Measurements from ENCODE around the gene SAMD10. TPM values are rescaled to one million over a fixed set of nuclear protein-coding genes. Genes with fewer than 3 reads are reported as not detected.

Gene SAMD10
- polyA plus RNA-seq, 1 donor = 5.0 TPM

DNA sequence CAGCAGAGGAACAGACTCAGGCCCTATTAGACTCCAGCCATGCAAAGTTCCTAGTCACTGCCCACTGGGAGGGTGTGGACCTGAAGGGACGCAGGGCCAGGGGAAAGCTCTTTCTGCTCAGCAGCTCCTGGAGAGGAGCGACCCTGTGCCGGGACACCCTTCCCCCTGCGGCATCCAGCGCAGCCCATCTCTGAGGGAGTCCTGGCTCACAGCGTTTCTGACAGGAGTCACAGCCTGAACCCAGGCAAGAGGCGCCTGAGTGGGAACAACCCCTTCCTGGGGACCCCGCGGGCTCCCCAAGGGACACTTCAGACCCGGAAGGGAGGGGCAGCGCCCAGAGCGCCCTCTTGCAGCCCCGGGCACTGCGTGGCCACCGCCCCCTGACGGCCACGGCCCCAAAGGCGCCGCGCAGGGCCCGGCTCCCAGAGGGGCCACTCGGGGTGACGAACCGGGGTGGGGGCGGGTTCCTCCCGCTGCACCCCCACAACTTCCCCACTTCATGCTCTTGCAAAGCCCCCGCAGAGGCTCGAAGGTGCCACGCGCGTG lies 24.1 kb downstream of the SAMD10 start:
- peaks cover 15% of the 10 kb centered on the region for H3K36me3 ChIP-seq (ENCODE audit: control insufficient read depth, insufficient read depth, low read length)
- no peaks in the 10 kb centered on the region for H3K27me3 ChIP-seq (ENCODE audit: control insufficient read depth, insufficient read depth, low read length)
- WGBS (ENCODE audit: insufficient coverage, low lambda C conversion rate) = no CpG with 5 or more reads among the region's 31 CpGs
- H3K9me3 ChIP-seq (ENCODE audit: control insufficient read depth, low read depth, low read length) = no peaks in the 10 kb centered on the region
- DNase-seq = no peak
- peak overlapping the region; percentile 82 for H3K27ac ChIP-seq (ENCODE audit: low read length)
- peak overlapping the region; percentile 85 for H3K4me3 ChIP-seq (ENCODE audit: low read length)
- peaks cover 26% of the 10 kb centered on the region for H3K4me1 ChIP-seq (ENCODE audit: control insufficient read depth, insufficient read depth, low read length)

DNA sequence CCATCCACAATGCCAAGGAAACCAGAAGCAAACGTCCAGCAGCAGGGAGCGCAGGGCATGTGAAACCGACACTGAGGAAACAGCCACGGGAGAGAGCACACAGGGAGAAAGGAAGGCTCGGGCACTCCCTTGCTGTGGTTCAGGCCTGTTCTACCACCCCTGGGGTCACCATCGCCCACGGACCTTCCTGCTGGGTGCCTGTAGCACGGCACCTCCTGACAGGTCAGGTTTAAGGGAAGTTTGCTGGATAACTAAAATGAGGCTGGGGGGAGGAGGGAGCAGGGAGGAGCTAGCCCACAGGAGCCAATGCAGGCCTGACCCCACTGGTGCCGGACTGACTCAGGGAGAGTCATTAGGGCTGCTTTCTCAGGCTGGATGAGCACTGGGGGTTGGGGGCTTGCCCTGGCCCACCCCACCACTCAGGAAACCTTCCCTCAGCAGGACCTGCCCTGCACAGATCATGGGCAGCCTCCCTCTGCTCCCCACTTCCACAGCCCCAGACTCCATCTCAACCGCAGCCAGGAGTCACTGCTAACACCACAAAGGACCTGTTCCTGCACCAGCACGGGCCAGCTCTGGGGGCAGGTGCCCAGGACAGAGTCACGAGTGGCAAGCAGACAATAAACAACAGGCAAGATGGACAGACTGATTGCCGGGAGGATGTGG lies 25.5 kb downstream of the SAMD10 start:
- Histone ChIP-seq H3K27me3 (ENCODE audit: control insufficient read depth, insufficient read depth, low read length) (no peaks in the 10 kb centered on the region), H3K27ac (ENCODE audit: low read length) (no peak overlapping the region), H3K36me3 (ENCODE audit: control insufficient read depth, insufficient read depth, low read length) (peaks cover 12% of the 10 kb centered on the region), H3K4me3 (ENCODE audit: low read length) (no peak overlapping the region), H3K4me1 (ENCODE audit: control insufficient read depth, insufficient read depth, low read length) (peaks cover 39% of the 10 kb centered on the region), H3K9me3 (ENCODE audit: control insufficient read depth, low read depth, low read length) (no peaks in the 10 kb centered on the region)
- WGBS (ENCODE audit: insufficient coverage, low lambda C conversion rate) = no CpG with 5 or more reads among the region's 13 CpGs
- DNase-seq = no peak

DNA sequence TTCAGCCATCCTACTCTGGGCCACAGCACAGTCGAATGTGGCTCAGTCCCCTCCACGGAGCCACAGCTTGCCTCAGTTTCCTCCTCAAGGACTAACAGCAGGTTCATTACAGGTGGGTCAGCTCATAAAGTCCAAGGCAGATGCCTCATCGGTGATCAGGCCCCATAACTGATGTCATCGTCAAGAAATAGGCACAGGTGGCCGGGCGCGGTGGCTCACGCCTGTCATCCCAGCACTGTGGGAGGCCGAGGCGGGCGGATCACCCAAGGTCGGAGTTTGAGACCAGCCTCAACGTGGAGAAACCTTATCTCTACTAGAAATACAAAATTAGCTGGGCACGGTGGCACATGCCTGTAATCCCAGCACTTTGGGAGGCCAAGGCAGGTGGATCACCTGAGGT lies 26.7 kb downstream of the SAMD10 start:
- Histone ChIP-seq H3K27ac (ENCODE audit: low read length) (no peak overlapping the region), H3K27me3 (ENCODE audit: control insufficient read depth, insufficient read depth, low read length) (no peaks in the 10 kb centered on the region), H3K4me3 (ENCODE audit: low read length) (no peak overlapping the region), H3K36me3 (ENCODE audit: control insufficient read depth, insufficient read depth, low read length) (peaks cover 15% of the 10 kb centered on the region), H3K9me3 (ENCODE audit: control insufficient read depth, low read depth, low read length) (no peaks in the 10 kb centered on the region), H3K4me1 (ENCODE audit: control insufficient read depth, insufficient read depth, low read length) (peaks cover 42% of the 10 kb centered on the region)
- WGBS (ENCODE audit: insufficient coverage, low lambda C conversion rate) = no CpG with 5 or more reads among the region's 14 CpGs
- no peak for DNase-seq

DNA sequence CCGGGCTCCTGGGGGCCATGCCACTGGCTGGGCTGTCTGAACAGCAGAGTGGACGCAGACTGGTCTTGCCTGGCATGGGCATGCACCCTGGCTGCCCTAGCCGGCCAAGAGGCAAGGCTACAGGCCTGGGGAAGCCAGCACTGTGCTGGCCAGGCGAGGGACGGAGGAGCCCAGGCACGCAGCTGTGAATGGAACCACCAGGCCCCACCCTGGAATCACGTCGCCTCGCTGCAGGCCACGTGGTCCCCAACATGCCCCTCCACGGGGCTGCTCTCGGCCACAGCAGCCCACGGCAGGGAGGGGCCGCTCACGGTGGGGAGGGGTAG lies 27.3 kb downstream of the SAMD10 start:
- Histone ChIP-seq H3K36me3 (ENCODE audit: control insufficient read depth, insufficient read depth, low read length) (peaks cover 17% of the 10 kb centered on the region), H3K27me3 (ENCODE audit: control insufficient read depth, insufficient read depth, low read length) (no peaks in the 10 kb centered on the region), H3K27ac (ENCODE audit: low read length) (no peak overlapping the region), H3K4me3 (ENCODE audit: low read length) (no peak overlapping the region), H3K9me3 (ENCODE audit: control insufficient read depth, low read depth, low read length) (no peaks in the 10 kb centered on the region), H3K4me1 (ENCODE audit: control insufficient read depth, insufficient read depth, low read length) (peaks cover 41% of the 10 kb centered on the region)
- DNase-seq = no peak
- WGBS (ENCODE audit: insufficient coverage, low lambda C conversion rate) = no CpG with 5 or more reads among the region's 15 CpGs

DNA sequence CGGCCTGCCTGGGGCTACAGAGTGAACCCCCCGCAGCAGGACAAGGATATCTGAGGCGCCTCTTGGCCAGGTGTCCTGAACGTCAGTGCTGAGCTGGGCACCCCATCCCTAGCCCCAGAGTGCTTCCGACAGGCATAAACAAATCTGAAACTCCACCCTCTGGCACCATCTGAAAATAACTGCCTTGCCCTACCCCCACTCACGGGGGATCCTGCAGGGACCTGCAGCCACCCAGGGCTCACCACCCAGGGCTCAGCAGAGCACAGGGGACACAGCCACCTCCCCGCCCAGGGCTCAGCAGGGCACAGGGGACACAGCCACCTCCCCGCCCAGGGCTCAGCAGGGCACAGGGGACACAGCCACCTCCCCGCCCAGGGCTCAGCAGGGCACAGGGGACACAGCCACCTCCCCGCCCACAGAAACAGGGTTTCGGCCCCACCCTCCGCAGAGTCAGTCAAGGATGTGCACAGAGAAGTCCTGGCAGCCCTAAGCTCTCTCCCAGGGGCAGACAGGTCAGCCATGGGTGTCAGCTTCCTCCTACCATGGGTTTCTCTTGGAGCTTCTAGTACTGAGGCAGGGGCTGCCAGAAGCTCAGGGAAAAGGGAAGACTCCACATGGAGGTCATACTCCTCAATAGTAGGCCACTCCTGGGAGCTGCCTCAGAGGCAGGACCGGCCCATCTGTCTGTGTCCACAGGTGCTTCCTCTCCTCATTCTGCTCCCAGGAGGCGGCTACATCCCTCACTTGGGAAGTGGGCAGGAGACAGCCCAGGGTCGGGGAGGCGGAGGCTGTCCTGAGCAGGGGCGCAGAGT lies 27.8 kb downstream of the SAMD10 start:
- no peaks in the 10 kb centered on the region for H3K27me3 ChIP-seq (ENCODE audit: control insufficient read depth, insufficient read depth, low read length)
- no peak for DNase-seq
- peaks cover 41% of the 10 kb centered on the region for H3K4me1 ChIP-seq (ENCODE audit: control insufficient read depth, insufficient read depth, low read length)
- H3K4me3 ChIP-seq (ENCODE audit: low read length) = no peak overlapping the region
- H3K27ac ChIP-seq (ENCODE audit: low read length) = no peak overlapping the region
- H3K9me3 ChIP-seq (ENCODE audit: control insufficient read depth, low read depth, low read length) = no peaks in the 10 kb centered on the region
- peaks cover 17% of the 10 kb centered on the region for H3K36me3 ChIP-seq (ENCODE audit: control insufficient read depth, insufficient read depth, low read length)
- WGBS (ENCODE audit: insufficient coverage, low lambda C conversion rate) = no CpG with 5 or more reads among the region's 17 CpGs

DNA sequence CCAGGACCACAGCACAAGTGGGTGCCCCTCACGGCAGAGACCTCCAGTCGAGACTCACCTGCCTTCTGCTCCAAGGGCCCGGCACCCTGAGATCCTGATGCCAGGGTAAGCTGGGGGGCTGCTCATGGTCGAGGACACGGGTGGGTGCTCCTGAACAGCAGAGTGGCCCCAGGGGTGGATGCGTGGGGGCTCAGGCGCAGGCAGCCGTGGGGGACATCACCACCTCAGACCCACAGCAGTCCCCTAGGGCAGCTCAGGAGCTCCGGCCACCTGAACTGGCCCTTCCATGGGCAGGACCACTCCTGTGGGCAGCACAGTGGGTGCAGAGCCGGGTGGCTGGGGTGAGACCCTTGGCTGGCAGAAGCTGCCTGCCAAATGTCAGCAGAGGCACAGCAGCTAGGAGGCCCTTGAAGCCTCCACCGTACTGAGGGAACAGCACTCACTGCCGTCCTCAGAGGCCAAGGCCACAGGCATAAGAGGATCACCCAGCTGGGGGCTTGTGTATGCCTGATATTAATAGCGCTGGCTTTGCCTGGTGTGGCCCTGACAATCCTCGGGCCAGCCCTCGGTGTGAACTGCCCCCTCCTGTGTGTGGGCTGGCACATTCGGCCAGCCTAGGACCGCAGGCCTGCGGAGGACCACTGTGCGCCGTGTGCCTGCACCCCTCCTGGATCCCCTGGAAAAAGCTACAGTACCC lies 28.6 kb downstream of the SAMD10 start:
- no peak for DNase-seq
- Histone ChIP-seq H3K27ac (ENCODE audit: low read length) (no peak overlapping the region), H3K36me3 (ENCODE audit: control insufficient read depth, insufficient read depth, low read length) (peaks cover 23% of the 10 kb centered on the region), H3K27me3 (ENCODE audit: control insufficient read depth, insufficient read depth, low read length) (no peaks in the 10 kb centered on the region), H3K4me3 (ENCODE audit: low read length) (no peak overlapping the region), H3K4me1 (ENCODE audit: control insufficient read depth, insufficient read depth, low read length) (peaks cover 41% of the 10 kb centered on the region), H3K9me3 (ENCODE audit: control insufficient read depth, low read depth, low read length) (no peaks in the 10 kb centered on the region)
- no CpG with 5 or more reads among the region's 20 CpGs for WGBS (ENCODE audit: insufficient coverage, low lambda C conversion rate)

DNA sequence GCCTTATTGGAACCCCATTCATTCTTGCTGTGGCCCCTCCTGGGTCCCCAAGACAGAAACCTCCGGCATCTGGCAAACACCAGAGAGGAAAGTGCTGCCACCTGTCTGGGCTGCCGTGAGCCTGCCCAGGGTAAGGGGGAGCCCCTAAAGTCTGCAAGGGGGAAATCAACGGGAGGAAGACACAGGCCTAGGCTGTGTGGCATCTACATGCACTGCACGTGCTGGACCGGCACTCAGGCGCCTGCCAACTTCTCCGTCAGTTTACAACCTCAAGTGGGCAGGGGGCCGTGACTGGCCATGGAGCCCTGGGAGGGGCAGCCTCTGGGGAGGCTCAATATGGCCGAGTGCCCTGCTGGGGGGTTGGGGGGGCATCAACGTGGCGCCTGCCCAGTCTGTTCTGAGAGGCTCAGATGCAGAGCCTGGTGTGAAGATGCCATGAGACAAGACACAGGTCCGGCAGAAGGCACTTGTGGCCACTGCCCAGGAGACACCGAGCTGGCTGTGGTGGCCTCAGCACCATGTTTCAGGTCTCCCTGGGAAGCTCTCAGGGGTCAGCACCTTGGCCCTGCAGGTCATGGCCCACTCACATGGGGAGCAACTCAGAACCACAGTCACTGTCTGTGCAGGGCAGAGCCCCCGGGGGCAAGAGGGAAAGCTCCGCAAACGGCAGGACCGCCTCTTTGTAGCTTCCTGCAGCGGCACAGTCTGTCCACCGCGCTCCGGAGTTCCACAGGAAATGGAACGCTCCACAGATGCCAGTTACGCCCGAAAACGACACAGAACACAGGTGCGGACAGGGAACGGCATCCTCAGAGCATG lies 31.6 kb downstream of the SAMD10 start:
- peaks cover 53% of the 10 kb centered on the region for H3K36me3 ChIP-seq (ENCODE audit: control insufficient read depth, insufficient read depth, low read length)
- H3K4me3 ChIP-seq (ENCODE audit: low read length) = no peak overlapping the region
- H3K27ac ChIP-seq (ENCODE audit: low read length) = no peak overlapping the region
- DNase-seq = no peak
- H3K4me1 ChIP-seq (ENCODE audit: control insufficient read depth, insufficient read depth, low read length) = peaks cover 26% of the 10 kb centered on the region
- WGBS (ENCODE audit: insufficient coverage, low lambda C conversion rate) = no CpG with 5 or more reads among the region's 27 CpGs
- no peaks in the 10 kb centered on the region for H3K9me3 ChIP-seq (ENCODE audit: control insufficient read depth, low read depth, low read length)
- H3K27me3 ChIP-seq (ENCODE audit: control insufficient read depth, insufficient read depth, low read length) = no peaks in the 10 kb centered on the region

DNA sequence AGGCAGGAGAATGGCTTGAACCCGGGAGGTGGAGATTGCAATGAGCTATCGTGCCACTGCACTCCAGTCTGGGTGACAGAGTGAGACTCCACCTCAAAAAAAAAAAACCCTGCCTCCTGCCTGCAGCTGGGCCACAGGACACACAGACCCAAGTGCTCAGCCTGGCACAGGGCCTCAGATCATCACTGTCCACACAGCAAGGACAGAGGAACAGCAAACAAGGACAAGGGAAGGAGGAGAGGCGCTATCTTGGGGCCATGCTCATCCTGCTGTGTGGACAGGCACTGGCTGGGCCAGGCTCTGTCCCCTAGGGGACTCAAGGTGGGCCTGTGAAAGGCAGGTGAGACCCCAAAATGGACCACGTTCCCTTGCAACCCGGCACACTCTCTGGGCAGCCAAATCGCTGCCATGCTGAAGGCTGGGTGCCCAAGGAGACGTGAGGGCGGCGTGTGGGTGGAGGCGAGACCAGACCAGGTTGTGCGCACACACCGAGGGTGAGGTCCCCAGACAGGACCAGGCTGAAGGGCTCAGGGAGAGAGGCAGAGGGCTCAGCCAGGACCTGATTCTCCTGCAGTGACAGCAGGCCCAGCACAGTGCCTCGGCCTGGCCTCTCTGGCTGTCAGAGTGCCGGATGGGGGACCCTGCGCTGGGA lies 32.3 kb downstream of the SAMD10 start:
- Histone ChIP-seq H3K4me1 (ENCODE audit: control insufficient read depth, insufficient read depth, low read length) (peaks cover 26% of the 10 kb centered on the region), H3K4me3 (ENCODE audit: low read length) (no peak overlapping the region), H3K27ac (ENCODE audit: low read length) (no peak overlapping the region), H3K27me3 (ENCODE audit: control insufficient read depth, insufficient read depth, low read length) (no peaks in the 10 kb centered on the region), H3K36me3 (ENCODE audit: control insufficient read depth, insufficient read depth, low read length) (peaks cover 56% of the 10 kb centered on the region), H3K9me3 (ENCODE audit: control insufficient read depth, low read depth, low read length) (peaks cover 1% of the 10 kb centered on the region)
- DNase-seq = no peak
- whole genome bisulfite sequencing (ENCODE audit: insufficient coverage, low lambda C conversion rate) = no CpG with 5 or more reads among the region's 15 CpGs

DNA sequence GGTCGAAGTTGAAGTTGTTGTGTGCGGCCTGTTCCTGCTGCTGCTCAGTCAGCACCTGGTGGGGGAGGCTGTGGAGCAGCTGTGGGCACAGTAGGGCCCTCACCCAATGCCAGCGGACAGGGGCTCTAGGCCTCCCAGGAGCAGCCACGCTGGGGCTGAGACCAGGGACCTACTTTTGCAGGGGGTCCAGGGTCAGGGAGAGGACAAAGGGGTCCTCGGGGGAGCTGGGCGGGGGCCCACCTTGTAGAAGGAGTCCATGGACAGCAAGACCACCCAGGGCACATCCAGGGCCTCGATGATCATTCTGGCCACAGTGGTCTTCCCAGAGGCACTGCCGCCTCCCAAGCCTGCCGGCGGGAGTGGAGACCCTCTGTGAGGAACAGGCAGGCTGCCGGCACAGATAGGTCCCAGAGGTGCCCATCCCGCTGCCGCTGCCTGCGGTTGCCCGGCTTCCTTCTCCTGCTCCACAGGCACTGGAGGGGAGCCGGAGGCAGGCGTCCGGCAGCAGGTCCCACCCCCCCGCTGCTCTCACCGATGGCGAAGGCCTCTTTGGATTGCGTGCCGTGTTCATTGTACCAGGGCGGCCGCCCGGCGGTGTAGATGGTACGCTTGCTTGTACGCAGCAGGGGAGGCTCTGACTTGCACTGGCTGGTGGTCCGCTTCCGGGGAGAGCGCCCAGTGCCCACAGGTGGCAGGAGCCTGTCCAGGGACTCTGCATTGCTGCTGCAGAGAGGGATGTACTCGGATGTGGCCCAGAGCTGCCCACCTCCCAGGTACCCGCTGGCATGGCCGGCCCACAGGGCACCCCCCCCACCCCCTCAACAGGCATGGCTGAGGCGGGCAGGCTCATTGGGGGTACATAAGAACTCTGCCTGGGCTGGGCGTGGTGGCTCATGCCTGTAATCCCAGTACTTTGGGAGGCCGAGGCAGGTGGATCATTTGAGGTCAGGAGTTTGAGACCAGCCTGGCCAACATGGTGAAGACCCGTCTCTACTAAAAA lies 33.2 kb downstream of the SAMD10 start:
- no peak overlapping the region for H3K27ac ChIP-seq (ENCODE audit: low read length)
- H3K9me3 ChIP-seq (ENCODE audit: control insufficient read depth, low read depth, low read length) = peaks cover 9% of the 10 kb centered on the region
- WGBS (ENCODE audit: insufficient coverage, low lambda C conversion rate) = no CpG with 5 or more reads among the region's 39 CpGs
- H3K36me3 ChIP-seq (ENCODE audit: control insufficient read depth, insufficient read depth, low read length) = peaks cover 58% of the 10 kb centered on the region
- peaks cover 22% of the 10 kb centered on the region for H3K4me1 ChIP-seq (ENCODE audit: control insufficient read depth, insufficient read depth, low read length)
- no peak for DNase-seq
- no peaks in the 10 kb centered on the region for H3K27me3 ChIP-seq (ENCODE audit: control insufficient read depth, insufficient read depth, low read length)
- H3K4me3 ChIP-seq (ENCODE audit: low read length) = no peak overlapping the region

All from large intestine (tissue), 3 donors.